Osteocyte (in vitro differentiated cells): Measurements from ENCODE around the gene ROR1. TPM values are rescaled to one million over a fixed set of nuclear protein-coding genes. Genes with fewer than 3 reads are reported as not detected.
A peak's percentile ranks its signal among the peaks of the same experiment; 100 is the strongest.

ENCODE experiments used
- DNase-seq: peaks from one replicate; pipeline ENCODE4 v3.0.0; 2021; ENCODE audit warnings: mixed read lengths; ENCODE audit not compliant: unreplicated experiment; ENCODE audit errors: extremely low spot score
- H3K27ac Mint-ChIP-seq: one replicate; pipeline ENCODE4 v1.8.0; 2021; ENCODE audit warnings: mild to moderate bottlenecking, mixed read lengths; ENCODE audit not compliant: unreplicated experiment
- H3K27me3 Mint-ChIP-seq: one replicate; pipeline ENCODE4 v1.8.0; 2021; ENCODE audit warnings: mixed read lengths; ENCODE audit not compliant: unreplicated experiment
- H3K36me3 Mint-ChIP-seq: one replicate; pipeline ENCODE4 v1.8.0; 2021; ENCODE audit warnings: mixed read lengths; ENCODE audit not compliant: unreplicated experiment
- H3K4me1 Mint-ChIP-seq: one replicate; pipeline ENCODE4 v1.8.0; 2021; ENCODE audit warnings: mixed read lengths; ENCODE audit not compliant: unreplicated experiment
- H3K4me3 Mint-ChIP-seq: one replicate; pipeline ENCODE4 v1.8.0; 2021; ENCODE audit warnings: mild to moderate bottlenecking, moderate library complexity, mixed read lengths; ENCODE audit not compliant: unreplicated experiment
- H3K9me3 Mint-ChIP-seq: one replicate; pipeline ENCODE4 v1.8.0; 2021; ENCODE audit warnings: mixed read lengths; ENCODE audit not compliant: unreplicated experiment
- total RNA-seq: library from RNA; stranded (reverse); gene quantifications from 2 replicates; pipeline ENCODE4 v1.2.1, GENCODE V29; 2021
- TF ChIP-seq, protein P1 (sequence below): fragments of 200-600 bp; sonication (generic); IDR thresholded peaks from 2 replicates; pipeline ENCODE4 v1.5.0; 2021; ENCODE audit warnings: antibody characterized with exemption, mild to moderate bottlenecking, moderate library complexity

ROR1 gene
- total RNA-seq, 1 donor from 2014 or later: 20.6 TPM

DNA sequence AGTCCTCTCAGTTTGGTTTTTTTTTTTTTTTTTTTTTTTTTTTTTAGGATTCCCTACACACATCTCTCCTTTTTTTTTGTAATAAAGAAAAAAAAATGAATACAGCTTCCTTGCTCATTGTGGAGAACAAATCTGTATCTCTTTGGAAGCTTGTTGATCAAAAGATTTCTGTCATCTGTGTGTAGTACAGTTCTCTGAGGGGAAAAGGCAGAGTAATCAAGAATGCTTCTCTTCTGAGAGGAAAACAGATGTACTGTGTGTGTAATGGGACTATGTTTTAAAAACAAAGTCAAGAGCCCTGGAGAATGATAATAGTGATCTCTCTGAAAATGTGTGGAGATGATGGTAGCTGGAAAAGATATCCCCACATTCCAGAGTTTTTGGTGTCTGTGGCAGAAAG is 16.5 kb upstream of the ROR1 start:
- Mint-ChIP-seq H3K27me3 (no peaks in the 10 kb centered on the region), H3K4me1 (peaks cover 22% of the 10 kb centered on the region), H3K4me3 (no peak overlapping the region), H3K36me3 (peaks cover 2% of the 10 kb centered on the region), H3K27ac (no peak overlapping the region), H3K9me3 (no peaks in the 10 kb centered on the region)
- DNase-seq: no peak
- TF ChIP-seq, protein P1, sequence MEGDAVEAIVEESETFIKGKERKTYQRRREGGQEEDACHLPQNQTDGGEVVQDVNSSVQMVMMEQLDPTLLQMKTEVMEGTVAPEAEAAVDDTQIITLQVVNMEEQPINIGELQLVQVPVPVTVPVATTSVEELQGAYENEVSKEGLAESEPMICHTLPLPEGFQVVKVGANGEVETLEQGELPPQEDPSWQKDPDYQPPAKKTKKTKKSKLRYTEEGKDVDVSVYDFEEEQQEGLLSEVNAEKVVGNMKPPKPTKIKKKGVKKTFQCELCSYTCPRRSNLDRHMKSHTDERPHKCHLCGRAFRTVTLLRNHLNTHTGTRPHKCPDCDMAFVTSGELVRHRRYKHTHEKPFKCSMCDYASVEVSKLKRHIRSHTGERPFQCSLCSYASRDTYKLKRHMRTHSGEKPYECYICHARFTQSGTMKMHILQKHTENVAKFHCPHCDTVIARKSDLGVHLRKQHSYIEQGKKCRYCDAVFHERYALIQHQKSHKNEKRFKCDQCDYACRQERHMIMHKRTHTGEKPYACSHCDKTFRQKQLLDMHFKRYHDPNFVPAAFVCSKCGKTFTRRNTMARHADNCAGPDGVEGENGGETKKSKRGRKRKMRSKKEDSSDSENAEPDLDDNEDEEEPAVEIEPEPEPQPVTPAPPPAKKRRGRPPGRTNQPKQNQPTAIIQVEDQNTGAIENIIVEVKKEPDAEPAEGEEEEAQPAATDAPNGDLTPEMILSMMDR: no peak

DNA sequence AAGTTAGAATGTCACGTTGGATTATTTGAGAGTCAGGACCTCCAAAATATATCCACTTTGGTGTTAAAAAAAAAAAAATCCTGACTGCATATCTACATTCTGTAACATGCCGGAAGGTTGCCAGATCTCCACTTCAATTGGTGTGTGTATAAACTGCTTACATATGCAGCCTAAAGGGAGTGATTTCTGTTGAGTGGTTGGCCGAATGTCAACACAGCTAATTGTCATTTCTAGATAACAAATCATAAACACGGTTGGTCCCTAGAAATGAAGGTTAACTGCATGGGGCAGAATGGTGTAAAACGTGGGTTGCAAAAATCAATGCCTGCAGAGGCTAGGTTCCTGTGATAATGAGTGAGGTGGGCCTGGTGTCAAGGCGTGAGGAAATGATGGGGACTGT is 15.0 kb upstream of the ROR1 start:
- Mint-ChIP-seq H3K27me3 (no peaks in the 10 kb centered on the region), H3K4me3 (no peak overlapping the region), H3K4me1 (peaks cover 22% of the 10 kb centered on the region), H3K9me3 (no peaks in the 10 kb centered on the region), H3K27ac (no peak overlapping the region), H3K36me3 (peaks cover 2% of the 10 kb centered on the region)
- DNase-seq: no peak
- TF ChIP-seq, protein P1: no peak

DNA sequence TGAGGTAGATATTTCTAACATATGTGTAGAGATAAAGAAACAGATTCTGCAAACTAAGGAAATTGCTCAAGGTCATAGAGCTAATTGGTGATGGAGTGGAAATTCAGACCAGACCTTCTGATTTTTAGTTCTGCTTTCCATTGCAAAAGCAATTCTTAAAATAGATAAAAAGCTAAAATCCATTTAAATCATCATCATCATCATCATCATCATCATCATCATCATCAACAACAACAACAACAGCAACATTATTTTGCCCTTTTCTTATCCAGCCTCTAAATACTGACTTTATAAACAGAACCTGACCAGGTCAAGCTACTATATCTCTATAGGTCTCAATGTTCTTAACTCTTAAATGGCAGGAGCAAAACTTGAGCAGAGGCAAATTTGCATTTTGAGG is 14.0 kb upstream of the ROR1 start:
- H3K9me3 Mint-ChIP-seq: peaks cover 7% of the 10 kb centered on the region
- H3K36me3 Mint-ChIP-seq: peaks cover 5% of the 10 kb centered on the region
- no peak overlapping the region for H3K27ac Mint-ChIP-seq
- TF ChIP-seq, protein P1: no peak
- no peak for DNase-seq
- H3K4me3 Mint-ChIP-seq: no peak overlapping the region
- H3K27me3 Mint-ChIP-seq: no peaks in the 10 kb centered on the region
- H3K4me1 Mint-ChIP-seq: peaks cover 22% of the 10 kb centered on the region

DNA sequence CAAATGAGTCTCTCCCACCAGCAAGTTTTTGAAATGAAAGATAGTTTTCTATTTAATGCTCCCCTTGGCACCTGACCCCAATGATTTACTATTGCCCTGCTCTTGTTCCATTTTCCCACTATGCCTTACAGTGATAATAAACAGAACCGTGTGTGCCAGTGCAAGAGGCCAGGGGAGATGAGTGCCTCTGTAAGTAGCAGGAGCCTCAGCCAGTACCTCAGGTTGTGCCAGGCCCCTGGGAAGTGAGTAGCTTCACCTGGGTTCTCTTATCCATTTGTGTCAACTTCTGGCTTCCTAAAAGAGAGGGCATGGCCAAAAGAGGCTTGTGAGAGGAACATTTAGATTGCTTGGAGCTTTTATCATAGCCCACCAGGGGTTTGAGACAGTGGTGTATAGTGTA is 3.4 kb upstream of the ROR1 start:
- H3K27ac Mint-ChIP-seq: no peak overlapping the region
- no peaks in the 10 kb centered on the region for H3K9me3 Mint-ChIP-seq
- peaks cover 16% of the 10 kb centered on the region for H3K4me1 Mint-ChIP-seq
- H3K27me3 Mint-ChIP-seq: no peaks in the 10 kb centered on the region
- peak; percentile 54 for DNase-seq
- H3K36me3 Mint-ChIP-seq: no peaks in the 10 kb centered on the region
- TF ChIP-seq, protein P1: no peak
- no peak overlapping the region for H3K4me3 Mint-ChIP-seq

DNA sequence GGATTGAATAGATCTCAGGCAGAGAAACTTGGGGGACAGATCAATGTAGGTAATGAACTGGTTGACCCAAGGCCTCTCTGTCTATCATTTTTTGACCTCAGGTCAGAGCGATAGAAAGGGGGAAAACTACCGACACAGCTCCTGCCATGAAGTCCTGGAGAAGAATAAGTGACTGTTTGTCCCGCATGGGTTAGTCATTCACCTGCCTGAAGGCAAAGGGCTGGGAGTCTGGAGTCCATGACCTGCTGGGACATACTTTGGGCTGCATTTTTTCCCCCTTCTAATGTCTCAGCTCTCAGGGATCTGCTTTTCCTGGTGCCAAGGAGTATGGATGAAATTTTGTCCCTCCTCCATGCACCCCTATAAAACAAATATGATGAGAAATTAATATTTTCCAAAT is 1.6 kb upstream of the ROR1 start:
- no peak for DNase-seq
- no peaks in the 10 kb centered on the region for H3K27me3 Mint-ChIP-seq
- H3K27ac Mint-ChIP-seq: no peak overlapping the region
- TF ChIP-seq, protein P1: no peak
- no peaks in the 10 kb centered on the region for H3K36me3 Mint-ChIP-seq
- H3K9me3 Mint-ChIP-seq: no peaks in the 10 kb centered on the region
- peaks cover 26% of the 10 kb centered on the region for H3K4me1 Mint-ChIP-seq
- no peak overlapping the region for H3K4me3 Mint-ChIP-seq
